Superior temporal gyrus (tissue), 1 donor: ENCODE results near the gene FAM83G.

ENCODE experiments used
- DNase-seq: peaks from one replicate; pipeline ENCODE4 v3.0.0-alpha.2; 2016; ENCODE audit errors: extremely low spot score

Gene FAM83G

GRCh38 chr17:19010729-19011505 is 6.4 kb upstream of the FAM83G start:
- no peak for DNase-seq

DNA sequence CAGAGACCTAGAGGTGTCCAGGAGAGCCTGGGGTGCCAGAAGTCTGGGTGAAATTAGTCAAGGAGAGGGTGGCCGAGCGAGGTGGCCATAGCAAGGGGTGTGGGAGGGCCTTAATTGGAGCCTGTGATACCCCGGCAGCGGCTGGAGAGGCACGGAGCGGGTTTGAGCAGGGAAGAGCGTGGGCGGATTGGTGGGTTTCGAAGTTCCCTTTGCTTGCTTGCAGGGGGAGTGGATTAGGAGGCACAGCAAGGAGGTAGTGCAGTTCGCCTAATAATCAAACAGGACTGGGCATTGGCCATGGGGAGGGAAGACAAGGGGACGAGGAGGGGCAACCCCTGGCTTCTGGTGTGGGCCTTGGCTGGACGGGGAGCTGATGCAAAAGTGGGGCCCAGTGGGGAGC is 5.4 kb upstream of the FAM83G start:
- no peak for DNase-seq

DNA sequence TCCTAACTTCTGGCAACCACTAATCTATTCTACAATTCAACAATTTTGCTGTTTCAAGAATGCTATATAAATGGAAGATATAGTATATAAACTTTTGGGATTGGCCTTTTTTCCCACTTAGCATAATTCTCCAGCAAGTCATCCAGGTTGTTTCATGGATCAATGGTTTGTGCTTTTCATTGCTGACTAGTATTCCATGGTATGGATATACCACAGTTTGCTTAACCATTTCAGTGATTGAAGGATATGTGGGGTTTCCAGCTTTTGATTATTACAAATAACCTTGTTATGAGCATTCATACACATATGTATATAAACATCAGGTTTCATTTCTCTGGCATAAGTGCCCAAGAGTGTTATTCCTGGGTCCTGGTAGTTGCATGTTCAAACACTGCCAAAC is 2.1 kb upstream of the FAM83G start:
- no peak for DNase-seq

DNA sequence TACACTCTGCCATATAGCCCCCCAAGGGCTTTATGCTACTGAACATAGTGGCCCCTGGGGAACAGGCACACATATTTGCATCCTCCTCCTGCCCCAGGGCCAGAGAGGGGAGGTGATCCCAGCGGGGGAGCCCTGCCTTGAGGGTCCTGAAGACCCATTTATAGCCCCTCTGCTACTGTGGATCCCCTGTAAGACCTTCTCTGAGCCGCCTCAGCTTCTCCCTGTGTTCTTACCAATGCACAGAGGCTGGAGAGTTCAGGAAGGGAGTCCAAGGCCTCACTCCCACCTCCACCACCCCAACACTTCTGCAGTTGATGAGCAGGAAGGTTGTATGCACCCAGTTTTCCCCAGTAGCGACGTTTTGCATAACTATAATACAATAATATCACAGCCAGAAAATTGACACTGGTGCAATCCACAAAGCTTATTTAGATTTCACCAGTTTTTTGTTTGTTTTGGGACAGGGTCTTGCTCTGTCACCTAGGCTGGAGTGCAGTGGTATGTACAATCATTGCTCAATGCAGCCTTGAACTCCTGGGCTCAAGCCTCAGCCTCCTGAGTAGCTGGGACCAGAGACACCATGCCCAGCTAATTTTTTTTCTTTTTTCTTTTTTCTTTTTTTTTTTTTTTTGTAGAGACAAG is 1.3 kb upstream of the FAM83G start:
- DNase-seq, result no peak

DNA sequence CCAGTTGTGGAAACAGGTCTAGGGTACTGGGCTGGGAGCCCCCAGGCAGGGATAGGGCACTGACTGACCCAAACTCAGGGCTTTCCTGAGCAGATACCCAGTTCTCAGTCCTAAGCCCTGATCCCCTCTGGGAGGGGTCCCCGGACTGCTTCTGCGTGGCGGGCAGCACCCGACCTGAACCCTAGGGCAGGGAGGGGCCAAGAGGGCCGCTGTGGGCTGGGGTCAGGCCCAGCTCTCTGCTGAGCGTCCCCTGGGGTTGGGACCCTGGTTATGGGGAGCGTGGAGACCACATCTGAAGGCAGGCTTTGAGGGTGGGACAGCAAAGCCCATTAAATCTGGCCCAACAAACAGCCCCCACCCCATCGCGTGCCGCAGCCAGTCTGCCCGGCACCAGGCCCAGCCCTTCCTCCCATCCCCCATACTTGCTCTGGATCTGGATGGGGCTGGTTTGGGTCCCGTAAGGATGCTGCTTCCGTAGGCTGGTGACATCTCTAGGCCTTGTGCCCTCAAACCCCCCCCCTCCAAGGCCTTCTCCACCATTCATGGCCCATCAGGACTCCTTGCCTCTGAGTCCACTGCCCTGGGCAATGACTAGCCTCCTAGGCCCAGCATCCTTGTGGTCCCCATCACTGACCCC is 691 bp upstream of the FAM83G start:
- no peak for DNase-seq

DNA sequence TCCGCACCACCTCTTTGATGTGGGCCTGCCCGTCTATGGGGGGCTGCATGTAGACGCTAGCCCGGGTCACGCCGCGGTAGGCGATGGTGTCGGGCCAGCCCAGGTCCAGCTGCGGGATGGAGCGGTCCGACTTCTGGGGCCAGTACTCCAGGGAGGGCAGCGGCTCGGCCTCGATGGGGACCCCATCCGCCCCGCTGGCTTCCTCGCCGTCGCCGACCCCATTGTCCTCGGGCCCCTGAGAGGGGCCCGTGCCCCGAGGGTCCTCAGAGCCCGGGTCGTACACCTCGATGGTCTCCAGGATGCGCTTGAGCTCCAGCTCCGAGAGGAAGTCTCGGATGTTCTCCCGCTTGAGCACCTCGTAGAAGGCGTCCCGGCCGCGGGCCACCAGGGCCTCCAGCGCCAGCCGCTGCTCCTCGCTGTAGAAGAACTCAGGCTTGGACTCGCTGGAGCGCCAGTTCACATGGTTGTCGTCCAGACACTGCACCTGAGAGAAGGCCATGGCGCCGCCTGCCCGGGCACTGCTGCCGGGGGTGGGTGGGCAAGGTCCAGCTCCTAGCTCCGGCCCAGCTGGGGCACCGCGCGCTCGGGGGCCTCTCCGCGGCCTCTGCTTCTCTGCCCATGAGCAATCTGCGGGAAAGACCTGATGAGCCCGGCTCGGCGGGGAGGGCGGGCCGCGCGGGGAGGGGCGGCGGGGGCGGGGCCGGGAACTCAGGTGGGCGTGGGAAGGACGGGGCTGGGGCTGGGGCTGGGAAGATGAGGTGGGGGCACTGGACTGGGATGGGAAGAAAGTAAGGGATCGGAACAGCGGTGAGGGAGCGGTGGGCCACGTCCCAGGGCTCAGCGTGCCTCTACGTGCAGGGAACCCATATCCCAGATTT is 782 bp downstream of the FAM83G start:
- no peak for DNase-seq

GRCh38 chr17:19002805-19003542 is 1.6 kb downstream of the FAM83G start:
- no peak for DNase-seq

DNA sequence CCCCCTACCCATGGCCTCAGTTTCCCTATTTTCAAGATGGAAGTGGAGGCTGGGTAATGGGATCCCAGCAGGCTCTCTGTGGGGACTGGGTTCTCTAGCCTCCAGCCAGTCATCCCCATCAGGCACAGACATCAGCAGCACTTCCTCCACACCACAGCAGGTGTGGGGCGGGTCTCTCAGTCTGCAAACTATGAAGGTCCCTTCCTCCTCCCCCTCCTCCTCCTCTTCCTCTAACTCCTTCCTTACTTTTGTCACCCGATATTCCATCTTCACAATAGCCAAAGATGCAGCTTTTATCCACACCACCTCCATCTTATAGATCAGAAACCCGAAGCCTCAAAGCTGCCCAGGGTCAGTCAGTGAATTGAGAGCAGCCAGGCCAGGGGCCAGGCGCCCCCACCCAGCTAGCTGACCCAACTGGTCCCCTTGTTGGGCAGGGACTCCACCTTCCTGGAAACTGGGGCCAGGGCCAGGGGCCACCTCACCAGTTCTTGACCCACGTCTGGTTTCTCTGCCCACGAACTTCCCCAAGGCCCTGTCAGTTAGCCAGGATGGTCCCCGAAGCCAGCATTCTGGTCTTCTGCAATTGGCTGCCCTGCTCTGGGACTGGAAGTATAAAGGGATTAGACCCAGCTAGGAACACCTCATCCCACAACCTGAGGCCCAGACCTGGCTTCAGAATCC is 2.5 kb downstream of the FAM83G start:
- no peak for DNase-seq

DNA sequence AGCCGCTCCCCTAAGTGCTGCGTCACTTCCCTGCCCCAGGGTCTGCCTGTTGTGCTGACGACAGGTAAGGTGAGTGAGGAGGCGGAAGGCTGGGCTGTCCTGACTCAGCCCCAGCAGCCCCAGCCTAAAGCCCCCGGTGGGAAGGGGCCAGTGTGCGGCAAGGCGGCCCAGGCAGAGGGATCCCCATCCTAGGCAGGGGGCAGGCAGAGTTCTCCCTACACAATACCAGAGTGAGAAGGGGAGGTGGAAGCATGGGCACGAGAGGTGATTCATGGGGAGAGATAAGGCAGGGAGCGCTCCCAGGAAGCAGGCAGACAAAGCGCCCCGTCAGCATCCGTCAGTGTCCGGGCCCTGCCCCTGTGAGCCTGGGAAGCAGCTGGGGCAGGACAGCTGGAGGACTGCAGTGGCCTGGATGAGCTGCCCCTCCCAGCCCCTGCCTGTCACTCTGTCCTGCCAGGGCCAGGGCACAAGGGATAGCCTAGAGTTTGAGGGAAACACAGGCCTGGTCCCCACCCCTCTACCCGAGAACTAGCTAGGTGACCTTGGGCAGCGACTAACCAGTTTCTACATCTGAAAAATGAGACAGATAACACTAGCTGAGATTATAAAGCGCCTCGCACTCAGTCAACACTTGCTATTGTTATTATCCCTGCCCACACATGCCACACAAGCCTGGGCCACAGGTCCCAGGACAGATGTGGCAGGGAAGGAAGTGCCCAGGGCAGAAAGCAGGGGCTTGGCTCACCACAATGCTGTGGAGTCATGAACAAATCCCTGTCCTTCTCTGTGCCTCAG is 3.8 kb downstream of the FAM83G start:
- DNase-seq, result no peak

GRCh38 chr17:18999911-19000310 is 4.7 kb downstream of the FAM83G start:
- no peak for DNase-seq

GRCh38 chr17:18999394-18999793 is 5.2 kb downstream of the FAM83G start:
- no peak for DNase-seq

DNA sequence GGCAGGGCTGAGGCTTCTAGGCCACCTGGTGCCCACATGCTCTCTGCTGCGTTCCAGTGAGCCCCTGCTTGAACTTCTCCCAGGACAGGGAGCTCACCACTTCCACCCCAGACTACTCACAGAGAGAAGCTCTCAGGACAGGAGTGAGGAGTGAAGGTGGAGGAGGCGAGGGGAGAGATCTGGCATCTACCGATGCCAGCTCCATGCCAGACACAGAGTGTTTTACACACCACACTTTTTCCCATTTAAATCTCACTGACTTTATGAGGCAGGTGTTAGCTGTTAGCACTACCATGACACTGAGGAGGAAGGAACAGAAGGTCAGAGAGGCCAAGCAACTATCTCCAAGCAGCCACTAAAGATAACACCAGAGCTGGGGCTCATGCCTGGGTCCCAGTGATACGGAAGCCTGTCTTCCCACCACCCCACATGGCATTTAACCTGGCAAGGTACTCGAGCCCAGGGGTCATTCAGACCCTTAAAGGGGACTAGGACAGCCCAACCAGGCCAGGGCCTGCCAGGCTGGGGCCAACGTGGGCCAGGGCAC is 6.8 kb downstream of the FAM83G start:
- DNase-seq, result no peak

DNA sequence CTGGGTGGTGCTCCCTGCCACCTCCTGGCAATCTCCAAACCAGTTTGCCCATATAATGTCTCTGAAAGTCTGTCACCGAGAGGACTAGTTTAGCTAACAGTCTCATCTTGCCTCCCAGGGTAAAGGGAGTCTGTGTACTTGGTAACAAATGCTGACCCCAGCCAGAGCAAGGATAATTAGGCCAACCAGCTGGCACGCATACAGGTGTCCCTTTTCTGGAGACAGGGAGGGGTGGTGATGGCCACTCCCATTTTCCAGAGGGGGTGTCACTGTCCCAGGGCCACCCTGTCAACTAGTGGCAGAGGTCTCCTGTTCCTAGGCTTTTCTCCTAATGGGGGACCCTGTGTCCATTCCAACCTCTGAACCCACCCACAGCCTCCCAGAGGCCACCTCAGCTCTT is 8.1 kb downstream of the FAM83G start:
- DNase-seq, result no peak

- DNase-seq, result no peak
These were observed 9.3 kb downstream of the FAM83G start for GRCh38 chr17:18995220-18995619.

DNA sequence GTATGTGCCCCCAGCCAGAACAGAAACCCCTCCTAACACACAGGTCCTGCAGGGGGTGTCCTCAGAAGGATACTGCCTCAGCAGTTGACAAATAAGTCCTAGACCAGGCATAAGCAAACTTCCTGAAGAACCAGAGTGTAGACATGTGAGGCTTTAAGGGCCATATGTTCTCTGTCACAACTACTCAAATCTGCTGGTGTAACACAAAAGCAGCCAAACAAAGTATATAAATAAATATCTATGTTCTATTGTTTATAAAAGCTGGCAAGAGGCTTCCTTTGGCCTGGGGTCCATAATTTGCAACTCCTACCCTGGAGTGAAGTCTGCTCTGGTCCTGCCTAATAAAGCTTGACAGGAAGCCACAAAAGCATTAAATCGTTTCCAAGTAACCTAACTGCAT is 9.9 kb downstream of the FAM83G start:
- no peak for DNase-seq

DNA sequence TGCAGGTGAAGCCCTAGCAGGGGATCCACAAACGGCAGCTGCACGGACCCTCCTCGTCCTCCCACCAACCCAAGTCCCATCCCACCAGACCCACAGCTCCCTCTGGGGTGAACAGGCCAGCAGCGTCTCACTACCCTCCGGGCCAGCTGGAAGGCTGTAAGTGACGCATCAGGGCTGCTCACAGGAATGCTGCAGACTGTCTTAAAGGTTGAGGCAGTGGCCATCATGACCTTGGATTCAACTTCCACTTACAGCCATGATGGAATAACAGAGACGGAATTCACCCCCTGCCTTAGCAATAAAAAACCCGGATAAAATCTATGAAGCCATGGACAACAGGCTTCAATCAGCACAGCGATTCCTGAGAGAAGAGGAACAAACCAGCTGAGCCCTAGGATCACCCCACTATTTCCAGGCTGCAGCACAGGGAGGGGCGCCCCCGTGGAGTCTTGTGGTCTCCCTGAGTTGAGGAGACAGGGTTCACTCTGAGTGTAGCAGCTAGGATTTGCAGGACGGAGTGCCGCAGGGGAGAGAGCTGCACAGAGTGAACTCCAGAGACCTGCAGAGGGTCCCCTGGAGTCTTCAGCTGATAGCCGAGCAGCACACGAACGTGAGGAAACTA is 10.5 kb downstream of the FAM83G start:
- DNase-seq, result no peak

- no peak for DNase-seq
These were observed 12.0 kb downstream of the FAM83G start for GRCh38 chr17:18992454-18993130.

GRCh38 chr17:18991531-18992315 is 12.8 kb downstream of the FAM83G start:
- no peak for DNase-seq
